Stomach smooth muscle (tissue), 2 donors: ENCODE results near the gene POTEG.
"Not testable (repeated sequence)": the region's sequence is repeated elsewhere in the genome, so short reads cannot be mapped to it uniquely, and the experiment has no call there.

Source experiments
- H3K27ac ChIP-seq: one replicate; pipeline ENCODE4 v1.7.0; 2013; ENCODE audit warnings: mild to moderate bottlenecking, low read length, inconsistent platforms
- H3K27me3 ChIP-seq, 2 donors: one replicate each; pipeline ENCODE4 v1.7.0; 2013; ENCODE audit warnings: low read length in 2 of 2; ENCODE audit not compliant: insufficient read depth in 2 of 2, control insufficient read depth in 1 of 2
- H3K36me3 ChIP-seq, 2 donors: one replicate each; pipeline ENCODE4 v1.7.0; 2013; ENCODE audit warnings: low read length in 2 of 2; ENCODE audit not compliant: control insufficient read depth in 2 of 2, insufficient read depth in 2 of 2
- H3K4me1 ChIP-seq: one replicate; pipeline ENCODE4 v1.7.0; 2013; ENCODE audit warnings: low read length; ENCODE audit not compliant: control insufficient read depth, insufficient read depth
- H3K4me3 ChIP-seq, 2 donors: one replicate each; pipeline ENCODE4 v1.7.0; 2013; ENCODE audit warnings: low read length in 2 of 2
- H3K9ac ChIP-seq, 2 donors: one replicate each; pipeline ENCODE4 v1.7.0; 2013; ENCODE audit warnings: low read length in 2 of 2, mild to moderate bottlenecking in 1 of 2
- H3K9me3 ChIP-seq, 2 donors: one replicate each; pipeline ENCODE4 v1.7.0; 2013; ENCODE audit warnings: low read length in 2 of 2; ENCODE audit not compliant: control insufficient read depth in 2 of 2
- donor health status: healthy.
- donor health status: Pancreatic carcinoma.

POTEG gene

DNA sequence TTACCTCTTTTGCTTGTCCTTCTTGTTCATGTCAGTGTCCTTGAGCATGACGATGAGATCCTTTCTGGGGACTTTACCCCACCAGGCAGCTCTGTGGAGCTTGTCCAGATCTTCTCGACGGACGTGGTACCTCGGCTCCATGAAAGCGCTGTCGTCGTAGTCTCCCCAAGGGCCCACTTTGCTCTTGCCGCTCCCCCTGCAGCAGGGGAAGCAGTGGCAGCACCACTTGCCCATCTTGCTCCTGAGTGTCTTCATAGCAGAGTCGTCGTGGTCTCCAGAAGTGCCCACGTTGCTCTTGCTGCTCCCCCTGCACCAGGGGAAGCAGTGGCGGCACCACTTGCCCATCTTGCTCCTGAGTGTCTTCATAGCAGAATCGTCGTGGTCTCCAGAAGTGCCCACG is 376 bp downstream of the POTEG start:
- H3K4me3 ChIP-seq, H3K9ac ChIP-seq, H3K9me3 ChIP-seq, H3K27ac ChIP-seq, H3K4me1 ChIP-seq, H3K27me3 ChIP-seq, H3K36me3 ChIP-seq: not testable (repeated sequence)

- not testable (repeated sequence) for H3K9ac ChIP-seq, H3K9me3 ChIP-seq, H3K36me3 ChIP-seq, H3K27ac ChIP-seq, H3K27me3 ChIP-seq, H3K4me3 ChIP-seq, H3K4me1 ChIP-seq
Observed at GRCh38 chr14:19408519-19408918, 25.6 kb downstream of the POTEG start.

GRCh38 chr14:19402097-19402496 is 32.0 kb downstream of the POTEG start:
- not testable (repeated sequence) for H3K27me3 ChIP-seq, H3K9ac ChIP-seq, H3K4me3 ChIP-seq, H3K27ac ChIP-seq, H3K36me3 ChIP-seq, H3K4me1 ChIP-seq, H3K9me3 ChIP-seq

DNA sequence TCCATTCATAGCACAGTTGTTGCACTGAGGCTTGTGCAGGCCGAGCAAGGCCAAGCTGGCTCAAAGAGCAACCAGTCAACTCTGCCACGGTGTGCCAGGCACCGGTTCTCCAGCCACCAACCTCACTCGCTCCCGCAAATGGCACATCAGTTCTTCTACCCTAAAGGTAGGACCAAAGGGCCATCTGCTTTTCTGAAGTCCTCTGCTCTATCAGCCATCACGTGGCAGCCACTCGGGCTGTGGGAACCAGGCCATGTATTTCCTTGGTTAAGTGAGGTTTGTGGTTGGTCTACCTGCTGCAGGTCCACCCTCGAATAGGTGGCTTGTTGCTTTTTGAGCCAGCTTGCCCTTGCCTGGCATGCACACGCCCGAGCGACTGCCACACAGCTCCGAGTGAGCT is 39.4 kb downstream of the POTEG start:
- H3K36me3 ChIP-seq, H3K4me1 ChIP-seq, H3K9me3 ChIP-seq, H3K27ac ChIP-seq, H3K9ac ChIP-seq, H3K4me3 ChIP-seq, H3K27me3 ChIP-seq: not testable (repeated sequence)

DNA sequence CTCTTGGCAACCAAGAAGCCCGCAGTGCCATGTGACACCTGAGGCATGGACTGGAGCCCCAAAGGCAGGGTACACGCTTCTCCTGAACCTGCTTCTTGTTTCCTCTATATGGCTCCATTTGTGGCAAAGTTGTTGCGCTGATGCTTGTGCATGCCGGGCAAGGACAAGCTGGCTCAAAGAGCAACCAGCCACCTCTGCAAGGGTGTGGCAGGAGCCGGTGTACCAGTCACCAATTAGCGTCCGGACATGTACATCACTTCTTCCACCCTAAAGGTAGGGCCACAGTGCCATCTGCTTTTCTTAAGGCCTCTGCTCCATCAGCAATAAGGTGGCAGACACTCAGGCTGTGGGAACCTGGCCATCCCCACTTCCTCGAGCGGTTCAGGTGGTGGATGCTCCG is 43.9 kb downstream of the POTEG start:
- H3K4me3 ChIP-seq, H3K9ac ChIP-seq, H3K4me1 ChIP-seq, H3K27me3 ChIP-seq, H3K9me3 ChIP-seq, H3K36me3 ChIP-seq, H3K27ac ChIP-seq: not testable (repeated sequence)

GRCh38 chr14:19388741-19389140 is 45.4 kb downstream of the POTEG start:
- H3K9ac ChIP-seq, H3K9me3 ChIP-seq, H3K36me3 ChIP-seq, H3K4me3 ChIP-seq, H3K4me1 ChIP-seq, H3K27ac ChIP-seq, H3K27me3 ChIP-seq: not testable (repeated sequence)

DNA sequence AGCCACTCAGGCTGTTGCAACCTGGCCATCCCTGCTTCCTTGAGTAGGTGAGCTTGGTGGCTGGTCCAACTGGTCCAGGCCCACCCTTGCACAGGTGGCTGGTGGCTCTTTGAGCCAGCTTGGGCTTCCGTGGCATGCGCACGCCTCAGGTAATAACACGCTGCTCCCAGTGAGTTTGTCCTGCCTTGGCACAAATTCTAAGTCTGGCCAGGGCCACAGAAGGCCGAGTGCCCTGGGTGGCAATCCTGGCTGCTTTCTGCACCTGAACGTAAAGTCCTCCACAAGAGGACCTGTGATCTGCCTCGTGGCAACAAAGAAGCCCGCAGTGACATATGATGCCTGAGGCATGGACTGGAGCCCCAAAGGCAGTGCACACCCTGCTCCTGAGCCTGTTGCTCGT is 47.1 kb downstream of the POTEG start:
- not testable (repeated sequence) for H3K27me3 ChIP-seq, H3K36me3 ChIP-seq, H3K27ac ChIP-seq, H3K9me3 ChIP-seq, H3K4me1 ChIP-seq, H3K9ac ChIP-seq, H3K4me3 ChIP-seq

DNA sequence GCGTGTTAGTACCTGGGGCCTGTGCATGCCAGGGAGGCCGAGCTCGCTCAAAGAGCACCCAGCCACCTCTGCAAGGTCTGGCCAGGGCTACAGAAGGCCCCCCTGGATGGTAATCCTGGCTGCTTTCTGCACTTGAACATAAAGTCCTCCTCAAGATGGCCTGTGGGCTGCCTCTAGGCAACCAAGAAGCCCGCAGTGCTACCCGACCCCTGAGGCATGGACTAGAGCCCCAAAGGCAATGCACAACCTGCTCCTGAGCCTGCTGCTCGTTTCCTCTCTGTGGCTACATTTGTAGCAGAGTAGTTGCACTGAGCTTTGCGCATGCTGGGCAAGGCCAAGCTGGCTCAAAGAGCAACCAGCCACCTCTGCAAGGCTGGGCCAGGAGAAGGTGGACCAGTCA is 47.8 kb downstream of the POTEG start:
- not testable (repeated sequence) for H3K4me1 ChIP-seq, H3K27ac ChIP-seq, H3K9ac ChIP-seq, H3K9me3 ChIP-seq, H3K27me3 ChIP-seq, H3K36me3 ChIP-seq, H3K4me3 ChIP-seq

DNA sequence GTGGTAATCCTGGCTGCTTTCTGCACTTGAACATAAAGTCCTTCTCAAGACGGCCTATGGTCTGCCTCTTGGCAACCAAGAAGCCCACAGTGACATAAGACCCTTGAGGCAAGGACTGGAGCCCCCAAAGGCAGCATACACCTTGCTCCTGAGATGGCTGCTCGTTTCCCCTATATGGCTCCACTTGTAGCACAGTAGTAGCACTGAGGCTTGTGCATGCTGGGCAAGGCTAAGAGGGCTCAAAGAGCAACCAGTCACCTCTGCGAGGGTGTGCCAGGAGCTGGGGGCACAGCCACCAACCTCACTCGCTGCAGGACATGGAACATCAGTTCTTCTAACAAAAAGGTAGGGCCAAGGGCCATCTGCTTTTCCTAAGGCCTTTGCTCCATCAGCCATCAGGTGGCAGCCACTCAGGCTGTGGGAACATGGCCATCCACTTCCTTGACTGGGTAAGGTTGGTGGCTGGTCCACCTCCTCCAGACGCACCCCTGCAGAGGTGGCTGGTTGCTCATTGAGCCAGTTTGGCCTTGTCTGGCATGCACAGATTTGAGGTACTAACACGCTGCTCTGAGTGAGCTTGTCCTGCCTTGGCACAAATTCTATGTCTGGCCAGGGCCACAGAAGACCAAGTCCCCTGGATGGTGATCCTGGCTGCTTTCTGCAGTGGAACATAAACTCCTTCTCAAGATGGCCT is 49.9 kb downstream of the POTEG start:
- not testable (repeated sequence) for H3K4me1 ChIP-seq, H3K9ac ChIP-seq, H3K27me3 ChIP-seq, H3K27ac ChIP-seq, H3K36me3 ChIP-seq, H3K4me3 ChIP-seq, H3K9me3 ChIP-seq

GRCh38 chr14:19383008-19383584 is 51.0 kb downstream of the POTEG start:
- not testable (repeated sequence) for H3K9me3 ChIP-seq, H3K27me3 ChIP-seq, H3K36me3 ChIP-seq, H3K4me3 ChIP-seq, H3K4me1 ChIP-seq, H3K9ac ChIP-seq, H3K27ac ChIP-seq

- not testable (repeated sequence) for H3K4me3 ChIP-seq, H3K27me3 ChIP-seq, H3K27ac ChIP-seq, H3K9me3 ChIP-seq, H3K9ac ChIP-seq, H3K36me3 ChIP-seq, H3K4me1 ChIP-seq
Observed at GRCh38 chr14:19380137-19380536, 54.0 kb downstream of the POTEG start.
